CD14-positive monocyte (primary cell): Measurements from ENCODE around the gene TBXAS1. TPM values are rescaled to one million over a fixed set of nuclear protein-coding genes. Genes with fewer than 3 reads are reported as not detected.

Source experiments
- DNase-seq, 3 donors: peaks; one replicate each; pipeline ENCODE4 v3.0.0-alpha.2; 2011 to 2022
- H2AFZ ChIP-seq: 2 replicates; pipeline ENCODE4 v1.6.0; 2012; ENCODE audit warnings: mild to moderate bottlenecking, low read depth, low read length, inconsistent platforms; ENCODE audit not compliant: insufficient read depth, poor library complexity, severe bottlenecking
- H3K27ac ChIP-seq, 2 donors: 1 replicate in 1 of 2; 2 replicates in 1 of 2; pipeline ENCODE4 v1.5.1; 2012 to 2013; ENCODE audit warnings: low read length in 2 of 2, control low read depth in 1 of 2, inconsistent platforms in 1 of 2, low read depth in 1 of 2, mild to moderate bottlenecking in 1 of 2
- H3K27me3 ChIP-seq, 2 donors: one replicate each; pipeline versions ENCODE4 v1.6.0 to v1.6.1; 2011 to 2013; ENCODE audit warnings: low read length in 2 of 2; ENCODE audit not compliant: control insufficient read depth in 2 of 2, insufficient read depth in 2 of 2
- H3K36me3 ChIP-seq, 2 donors: replicated peaks in 1 of 2; 1 replicate in 1 of 2; 2 replicates in 1 of 2; pipeline versions ENCODE4 v1.5.1 to v1.6.1; 2012 to 2013; ENCODE audit warnings: low read length in 2 of 2, control low read depth in 1 of 2, inconsistent platforms in 1 of 2, mild to moderate bottlenecking in 1 of 2; ENCODE audit not compliant: insufficient read depth in 2 of 2, control insufficient read depth in 1 of 2
- H3K4me1 ChIP-seq, 2 donors: 1 replicate in 1 of 2; 2 replicates in 1 of 2; pipeline versions ENCODE4 v1.5.1 to v1.6.1; 2012 to 2013; ENCODE audit warnings: low read length in 2 of 2, control low read depth in 1 of 2, inconsistent platforms in 1 of 2, mild to moderate bottlenecking in 1 of 2, moderate library complexity in 1 of 2; ENCODE audit not compliant: insufficient read depth in 2 of 2, control insufficient read depth in 1 of 2
- H3K4me2 ChIP-seq: replicated peaks from 2 replicates; pipeline ENCODE3; 2012; ENCODE audit warnings: low read length, moderate library complexity, mild to moderate bottlenecking; ENCODE audit not compliant: poor library complexity, severe bottlenecking; ENCODE audit errors: extremely low read depth
- H3K4me3 ChIP-seq, 3 experiments: fragments of 200-600 bp in 1 of 3; sonication (generic) in 1 of 3; replicated peaks in 1 of 3; 1 replicate in 2 of 3; 2 replicates in 1 of 3; pipeline ENCODE4 v1.5.1; 2011 to 2013; ENCODE audit warnings: low read length in 3 of 3, mild to moderate bottlenecking in 3 of 3, control low read depth in 2 of 3, low read depth in 2 of 3, inconsistent platforms in 1 of 3, moderate library complexity in 1 of 3
- H3K79me2 ChIP-seq: 2 replicates; pipeline ENCODE4 v1.6.0; 2012; ENCODE audit warnings: mild to moderate bottlenecking, control low read depth, inconsistent platforms, low read length, moderate library complexity; ENCODE audit not compliant: insufficient read depth
- H3K9ac ChIP-seq: 2 replicates; pipeline ENCODE4 v1.6.0; 2017; ENCODE audit warnings: low read length, mild to moderate bottlenecking; ENCODE audit not compliant: insufficient read depth, poor library complexity, severe bottlenecking
- H3K9me3 ChIP-seq, 2 donors: replicated peaks in 1 of 2; 1 replicate in 1 of 2; 2 replicates in 1 of 2; pipeline versions ENCODE4 v1.5.1 to v1.6.1; 2012 to 2013; ENCODE audit warnings: low read length in 2 of 2, control low read depth in 1 of 2; ENCODE audit not compliant: control insufficient read depth in 1 of 2, insufficient read depth in 1 of 2
- H4K20me1 ChIP-seq: 2 replicates; pipeline ENCODE4 v1.6.0; 2012; ENCODE audit warnings: mild to moderate bottlenecking, low read length, control low read depth, moderate library complexity; ENCODE audit not compliant: insufficient read depth
- H3K27ac Mint-ChIP-seq, 7 donors: one replicate each; pipeline ENCODE4 v1.8.0; 2020; ENCODE audit warnings: mild to moderate bottlenecking in 7 of 7, mixed read lengths in 7 of 7, moderate library complexity in 6 of 7, inconsistent platforms in 2 of 7
- H3K27me3 Mint-ChIP-seq, 3 donors: one replicate each; pipeline ENCODE4 v1.8.0; 2021 to 2022; ENCODE audit warnings: low read depth in 3 of 3, mild to moderate bottlenecking in 3 of 3, mixed read lengths in 3 of 3, moderate library complexity in 3 of 3, inconsistent platforms in 1 of 3
- H3K36me3 Mint-ChIP-seq, 2 donors: one replicate each; pipeline ENCODE4 v1.8.0; 2020; ENCODE audit warnings: mixed read lengths in 2 of 2, inconsistent platforms in 1 of 2, mild to moderate bottlenecking in 1 of 2
- H3K4me1 Mint-ChIP-seq: one replicate; pipeline ENCODE4 v1.8.0; 2020; ENCODE audit warnings: mild to moderate bottlenecking, mixed read lengths
- H3K4me3 Mint-ChIP-seq, 2 donors: one replicate each; pipeline ENCODE4 v1.8.0; 2020; ENCODE audit warnings: mild to moderate bottlenecking in 2 of 2, mixed read lengths in 2 of 2, moderate library complexity in 1 of 2
- H3K9me3 Mint-ChIP-seq, 7 donors: one replicate each; pipeline ENCODE4 v1.8.0; 2020 to 2022; ENCODE audit warnings: mixed read lengths in 7 of 7, mild to moderate bottlenecking in 6 of 7, moderate library complexity in 6 of 7, inconsistent platforms in 2 of 7
- CTCF ChIP-seq: fragments of 200-600 bp; IDR thresholded peaks from one replicate; pipeline ENCODE4 v1.8.0; 2022; ENCODE audit warnings: antibody characterized with exemption, mild to moderate bottlenecking
- WGBS: methylation state at CpG from one replicate; pipeline ENCODE4 v1.1.5; 2013; ENCODE audit warnings: missing lambda C conversion rate; ENCODE audit not compliant: insufficient coverage; 5-methylcytosine and 5-hydroxymethylcytosine counted together
- intact Hi-C, 2 donors: fragments of 100-400 bp; cut with micrococcal nuclease; formaldehyde crosslinking; loops; one replicate each; pipeline versions ENCODE4 v1.15.0 to v1.15.1; 2023
- polyA plus RNA-seq, 3 donors: library from polyadenylated mRNA; depleted of rRNA in 1 of 3; unstranded in 2 of 3; stranded (reverse) in 1 of 3; fragments of 300-500 nt in 2 of 3; fragments of >200 nt in 1 of 3; fragmentation: Illumina TruSeq in 2 of 3; gene quantifications; 1 replicate in 2 of 3; 2 replicates in 1 of 3; pipeline ENCODE4 v1.2.3, GENCODE V29; 2012 to 2021

TBXAS1 gene
- polyA plus RNA-seq, 3 donors, result 289 to 335 (median 298) TPM

GRCh38 chr7:139955109-139955820, 126.2 kb downstream of the TBXAS1 start:
- Histone ChIP-seq H3K36me3 (peaks cover 71 to 88% of the 10 kb centered on the region in 2 donors), H3K4me1 (no peaks in the 10 kb centered on the region), H3K9me3 (no peaks in the 10 kb centered on the region), H3K4me3 (no peak overlapping the region), H3K4me2 (no peak overlapping the region), H3K27me3 (no peaks in the 10 kb centered on the region), H3K9ac (no peak overlapping the region), H3K27ac (no peak overlapping the region), H4K20me1 (peaks cover 86% of the 10 kb centered on the region), H3K79me2 (no peaks in the 10 kb centered on the region), H2AFZ (no peak overlapping the region)
- Mint-ChIP-seq H3K36me3 (peaks cover 70 to 80% of the 10 kb centered on the region in 2 donors), H3K27ac (peak overlapping the region in 4 of 7 donors; percentile 15 to 60 (median 56)), H3K4me3 (no peak overlapping the region), H3K27me3 (no peaks in the 10 kb centered on the region), H3K9me3 (no peaks in the 10 kb centered on the region), H3K4me1 (no peaks in the 10 kb centered on the region)
- TF ChIP-seq CTCF, result no peak
- intact Hi-C loops, result no loop called here
- WGBS, result 98% methylated on average over 13 of the region's 17 CpGs
- no peak for DNase-seq

DNA sequence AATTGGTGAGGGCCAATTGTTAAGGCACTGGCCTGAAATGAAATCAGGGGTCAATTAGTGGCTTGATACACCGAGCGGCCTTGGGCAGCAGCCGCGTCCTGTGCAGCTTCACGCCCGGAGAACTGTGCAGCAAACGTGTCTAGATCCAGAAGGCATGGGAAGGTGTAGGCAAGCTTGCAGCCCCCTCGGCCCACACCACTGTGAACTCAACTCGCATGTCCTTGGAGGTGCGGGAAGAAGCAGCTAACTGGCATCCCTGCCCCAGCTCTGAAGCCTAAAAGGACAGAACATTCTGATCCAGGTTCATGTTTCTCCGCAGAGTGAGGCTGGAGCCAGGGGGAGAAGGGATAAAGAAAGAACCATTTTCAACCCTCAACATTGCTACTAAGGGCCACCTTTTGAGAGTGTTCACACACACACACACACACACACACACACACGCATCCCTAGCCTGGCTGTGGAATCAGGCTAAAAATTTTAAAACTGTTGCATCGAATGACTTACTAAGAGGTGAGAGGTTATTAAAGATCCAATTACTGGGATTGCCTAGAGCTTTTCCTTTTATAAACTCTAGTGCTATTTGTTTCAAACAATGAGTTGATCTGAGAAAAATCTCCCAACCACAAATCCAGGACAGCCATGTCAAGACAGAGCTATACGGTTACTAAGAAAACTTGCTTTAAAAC, 129.7 kb downstream of the TBXAS1 start:
- intact Hi-C loops, result no loop called here

More for the DNA sequence above, 129.7 kb downstream of the TBXAS1 start:
- TF ChIP-seq CTCF, result no peak
- 97% methylated on average over 10 of the region's 14 CpGs for WGBS
- Histone ChIP-seq H3K9me3 (no peaks in the 10 kb centered on the region), H3K4me3 (no peak overlapping the region), H3K4me2 (no peak overlapping the region), H2AFZ (no peak overlapping the region), H3K27ac (no peak overlapping the region), H3K4me1 (no peaks in the 10 kb centered on the region), H3K9ac (no peak overlapping the region), H4K20me1 (peaks cover 87% of the 10 kb centered on the region), H3K36me3 (peaks cover 91 to 99% of the 10 kb centered on the region in 2 donors), H3K79me2 (no peaks in the 10 kb centered on the region), H3K27me3 (no peaks in the 10 kb centered on the region)
- H3K4me3 Mint-ChIP-seq, result no peak overlapping the region
- H3K9me3 Mint-ChIP-seq, result no peaks in the 10 kb centered on the region
- DNase-seq, result no peak
- peaks cover 0 to 2% (median 0%) of the 10 kb centered on the region in 3 donors for H3K27me3 Mint-ChIP-seq
- H3K27ac Mint-ChIP-seq, result peak overlapping the region in 2 of 7 donors; percentile 6 to 32
- H3K36me3 Mint-ChIP-seq, result peaks cover 87 to 96% of the 10 kb centered on the region in 2 donors
- no peaks in the 10 kb centered on the region for H3K4me1 Mint-ChIP-seq
